Pancreas (tissue), 10 donors: ENCODE data around the gene MOSPD3. TPM values are rescaled to one million over a fixed set of nuclear protein-coding genes. Genes with fewer than 3 reads are reported as not detected.
A peak's percentile ranks its signal among the peaks of the same experiment; 100 is the strongest.

Experiments used
- ATAC-seq, 4 donors: fragments of 200-7000 bp; cut with Tn5 transposase; one replicate each; pipeline versions ENCODE4 v1.8.0 to v1.9.1; 2020; ENCODE audit warnings: mild to moderate bottlenecking in 4 of 4, moderate library complexity in 4 of 4
- DNase-seq, 6 donors: peaks; one replicate each; pipeline ENCODE4 v3.0.0-alpha.2; 2020
- FAIRE-seq: peaks from 2 replicates; lab custom pipeline; 2012; peaks lifted over from hg19 to GRCh38; lab: Jason Lieb, UNC
- H3K27ac ChIP-seq, 4 donors: fragments of 200-600 bp; sonication (generic); 1 replicate in 3 of 4; 2 replicates in 1 of 4; pipeline versions ENCODE4 v1.5.0 to v1.8.0; 2020
- H3K27me3 ChIP-seq, 4 donors: fragments of 200-600 bp; one replicate each; pipeline ENCODE4 v1.8.0; 2021
- H3K36me3 ChIP-seq, 3 donors: fragments of 200-600 bp; sonication (generic) in 1 of 3; one replicate each; pipeline versions ENCODE4 v1.5.0 to v1.8.0; 2020 to 2021
- H3K4me1 ChIP-seq, 3 donors: fragments of 200-600 bp; one replicate each; pipeline ENCODE4 v1.8.0; 2021
- H3K4me3 ChIP-seq, 4 donors: fragments of 200-600 bp; sonication (generic) in 2 of 4; one replicate each; pipeline versions ENCODE4 v1.5.0 to v1.8.0; 2020 to 2021
- H3K9me3 ChIP-seq, 4 donors: fragments of 200-600 bp; one replicate each; pipeline ENCODE4 v1.8.0; 2021
- WGBS, 2 donors: extraction: QIAGEN DNeasy Blood & Tissue Kit; methylation state at CpG; one replicate each; pipeline ENCODE4 v1.1.7; 2013; 5-methylcytosine and 5-hydroxymethylcytosine counted together
- intact Hi-C, 3 donors: fragments of 100-400 bp; cut with DNase I; formaldehyde crosslinking; loops; one replicate each; pipeline versions ENCODE4 v1.11.1 to v1.14.2; 2022
- polyA plus RNA-seq, 2 donors: library from polyadenylated mRNA; stranded (reverse); fragments of 200-250 nt; gene quantifications; one replicate each; pipeline ENCODE4 v1.2.3, GENCODE V29; 2013
- total RNA-seq, 6 donors: library from RNA; stranded (reverse); fragmentation: NEBNext Ultra II Directional in 4 of 6; extraction: Animal tissue kit (Norgen Biotek cat#: 25700) in 4 of 6; gene quantifications; one replicate each; pipeline versions ENCODE4 v1.2.1 to v1.2.4, GENCODE V29; 2021 to 2023
- TF ChIP-seq, protein P1 (sequence below), 4 donors: fragments of 200-600 bp; sonication (generic) in 3 of 4; IDR thresholded peaks; one replicate each; pipeline versions ENCODE4 v1.5.0 to v1.8.0; 2021; ENCODE audit warnings: antibody characterized with exemption in 4 of 4
- donor health status: healthy with polysubstance abuse.
- donor health status: DM: no; HTN: no; CAD: no; lungs with moderate emphysema.
- donor health status: DM: no; HTN: no; CAD: no.
- donor health status: control.
- donor health status: control.
- donor health status: Bipolar disorder and iron deficiency.
- donor health status: DM: yes; HTN: yes; CAD: no.
- donor health status: DM: no; HTN: no; CAD: no.
- donor health status: DM: no; HTN: no; CAD: no.
- donor health status: DM: yes; HTN: yes; CAD: no.

Gene MOSPD3
- total and polyA plus RNA-seq, 8 donors, result 6.8 to 19.7 (median 10.3) TPM

DNA sequence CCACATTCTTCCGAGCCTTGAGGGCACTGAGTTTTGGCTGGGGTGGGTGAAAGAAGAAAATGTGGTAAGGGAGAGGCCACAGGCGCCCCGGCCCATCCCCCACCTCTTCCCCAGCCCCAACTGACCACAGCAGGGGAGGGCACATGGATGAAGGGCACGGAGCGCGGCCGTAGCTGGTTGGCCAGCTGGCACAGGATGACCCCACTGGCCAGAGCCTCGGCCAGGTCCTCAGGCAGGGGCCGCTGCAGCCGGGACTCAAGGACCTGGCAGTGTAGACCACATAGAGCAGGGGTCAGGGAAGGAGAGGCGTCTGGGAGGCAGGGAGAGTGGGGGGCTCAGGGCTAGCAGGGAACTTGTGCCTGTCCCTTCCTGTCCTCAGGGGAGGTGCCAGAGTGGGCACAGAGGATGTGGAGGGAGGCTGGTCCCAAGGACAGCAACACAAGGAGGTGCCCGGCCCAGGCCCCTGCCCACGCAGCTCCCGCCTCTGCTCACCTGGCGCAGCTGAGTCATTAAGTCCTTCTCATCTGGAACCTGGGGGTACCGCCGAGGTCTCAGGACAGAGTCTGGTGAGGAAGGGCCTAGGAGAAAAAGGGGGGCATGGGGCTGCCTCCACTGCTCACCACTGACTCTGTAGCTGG is 36.5 kb upstream of the MOSPD3 start:
- Histone ChIP-seq H3K9me3 (no peaks in the 10 kb centered on the region), H3K4me1 (no peaks in the 10 kb centered on the region), H3K27me3 (no peaks in the 10 kb centered on the region), H3K4me3 (no peak overlapping the region), H3K27ac (no peak overlapping the region), H3K36me3 (peaks cover 7 to 55% (median 24%) of the 10 kb centered on the region in 3 donors)
- WGBS, 2 donors, result 89 to 90% methylated on average over 17 of the region's 17 CpGs
- no peak for ATAC-seq
- FAIRE-seq, result no peak
- peak in 2 of 6 donors; percentile 16 to 69 for DNase-seq
- intact Hi-C loops, result no loop called here
- TF ChIP-seq, protein P1, sequence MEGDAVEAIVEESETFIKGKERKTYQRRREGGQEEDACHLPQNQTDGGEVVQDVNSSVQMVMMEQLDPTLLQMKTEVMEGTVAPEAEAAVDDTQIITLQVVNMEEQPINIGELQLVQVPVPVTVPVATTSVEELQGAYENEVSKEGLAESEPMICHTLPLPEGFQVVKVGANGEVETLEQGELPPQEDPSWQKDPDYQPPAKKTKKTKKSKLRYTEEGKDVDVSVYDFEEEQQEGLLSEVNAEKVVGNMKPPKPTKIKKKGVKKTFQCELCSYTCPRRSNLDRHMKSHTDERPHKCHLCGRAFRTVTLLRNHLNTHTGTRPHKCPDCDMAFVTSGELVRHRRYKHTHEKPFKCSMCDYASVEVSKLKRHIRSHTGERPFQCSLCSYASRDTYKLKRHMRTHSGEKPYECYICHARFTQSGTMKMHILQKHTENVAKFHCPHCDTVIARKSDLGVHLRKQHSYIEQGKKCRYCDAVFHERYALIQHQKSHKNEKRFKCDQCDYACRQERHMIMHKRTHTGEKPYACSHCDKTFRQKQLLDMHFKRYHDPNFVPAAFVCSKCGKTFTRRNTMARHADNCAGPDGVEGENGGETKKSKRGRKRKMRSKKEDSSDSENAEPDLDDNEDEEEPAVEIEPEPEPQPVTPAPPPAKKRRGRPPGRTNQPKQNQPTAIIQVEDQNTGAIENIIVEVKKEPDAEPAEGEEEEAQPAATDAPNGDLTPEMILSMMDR (IDR thresholded peaks at IDR 0.05), result no peak

DNA sequence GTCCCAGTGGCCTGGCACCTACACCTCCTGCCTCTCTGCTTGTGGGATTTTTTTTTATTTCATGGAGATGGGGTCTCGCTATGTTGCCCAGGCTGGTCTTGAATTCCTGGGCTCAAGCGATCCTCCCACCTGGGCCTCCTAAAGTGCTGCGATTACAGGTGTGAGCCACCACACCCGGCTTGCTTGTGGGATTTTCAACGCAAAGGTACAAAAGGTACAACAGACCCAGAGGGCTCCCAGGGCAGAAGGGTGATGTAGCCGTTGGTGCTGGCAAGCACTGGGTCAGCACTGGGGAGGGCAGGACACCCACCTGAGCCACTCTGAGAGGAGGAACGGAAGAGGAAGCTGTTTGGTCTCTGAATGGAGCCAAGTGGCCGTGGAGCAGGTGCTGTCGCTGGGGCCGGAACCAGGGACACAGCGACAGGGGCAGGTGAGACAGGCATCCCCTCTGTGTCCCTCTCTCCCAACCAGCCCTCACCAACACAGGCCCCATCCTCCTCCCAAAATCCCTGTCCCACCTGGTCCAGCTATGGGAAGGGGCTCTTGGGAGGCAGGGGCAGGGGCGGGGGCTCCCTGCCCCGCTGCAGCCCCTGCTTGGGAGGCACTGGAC is 35.9 kb upstream of the MOSPD3 start:
- Histone ChIP-seq H3K9me3 (no peaks in the 10 kb centered on the region), H3K27me3 (no peaks in the 10 kb centered on the region), H3K36me3 (peaks cover 7 to 61% (median 30%) of the 10 kb centered on the region in 3 donors), H3K4me3 (no peak overlapping the region), H3K4me1 (peaks cover 0 to 3% (median 0%) of the 10 kb centered on the region in 3 donors), H3K27ac (no peak overlapping the region)
- ATAC-seq (no peak), DNase-seq (no peak), FAIRE-seq (no peak)
- TF ChIP-seq, protein P1 (IDR thresholded peaks at IDR 0.05), result no peak
- intact Hi-C loops, result no loop called here
- 94 to 95% methylated on average over 13 of the region's 13 CpGs for WGBS, 2 donors

DNA sequence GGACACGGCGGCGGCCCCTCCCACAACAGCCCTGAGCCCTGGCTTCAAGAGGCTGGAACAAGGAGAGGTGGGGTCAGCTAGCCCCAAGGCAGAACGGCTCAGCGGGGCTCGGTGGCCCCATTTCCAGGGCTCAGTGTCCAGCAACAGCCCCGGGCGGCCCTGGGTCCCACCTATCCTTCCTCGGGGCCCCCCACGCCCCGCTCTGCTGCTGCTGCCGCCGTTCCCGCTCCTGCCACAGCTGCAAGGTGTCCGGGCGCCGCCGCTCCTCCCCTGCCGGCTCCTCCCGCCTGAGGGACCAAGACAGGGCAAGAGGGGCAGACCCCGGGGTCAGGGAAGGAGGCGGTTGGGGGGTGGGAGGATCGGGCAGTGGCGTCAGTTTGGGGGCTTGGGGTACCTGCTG is 35.2 kb upstream of the MOSPD3 start:
- Histone ChIP-seq H3K4me3 (no peak overlapping the region), H3K27ac (no peak overlapping the region), H3K36me3 (peaks cover 7 to 66% (median 36%) of the 10 kb centered on the region in 3 donors), H3K4me1 (peaks cover 0 to 9% (median 4%) of the 10 kb centered on the region in 3 donors), H3K27me3 (no peaks in the 10 kb centered on the region), H3K9me3 (no peaks in the 10 kb centered on the region)
- DNase-seq (peak in 3 of 6 donors; percentile 15 to 79 (median 51)), FAIRE-seq (no peak), ATAC-seq (no peak)
- intact Hi-C loops, result no loop called here
- TF ChIP-seq, protein P1 (IDR thresholded peaks at IDR 0.05), result no peak
- WGBS, 2 donors, result 94% methylated on average over 20 to 24 of the region's 24 CpGs

DNA sequence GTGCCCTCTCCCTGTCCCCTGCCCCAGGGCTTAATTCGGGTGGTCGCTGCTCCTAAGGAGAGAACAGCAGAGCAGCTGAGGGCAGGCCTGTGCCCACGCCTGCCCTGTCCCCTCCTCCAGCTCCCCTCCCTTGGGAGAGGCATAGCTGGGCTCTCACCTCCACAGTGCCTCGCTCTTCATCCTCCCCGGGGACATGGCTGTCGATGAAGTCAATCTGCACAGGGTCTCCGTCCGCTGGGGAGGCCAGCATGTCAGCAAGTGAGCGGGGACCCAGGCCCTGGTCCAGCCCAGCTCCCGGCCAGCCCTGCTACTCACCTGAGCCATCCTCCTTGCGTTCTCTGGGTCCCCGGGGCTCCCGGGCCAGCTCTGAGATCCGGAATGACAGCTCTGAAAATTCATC is 34.8 kb upstream of the MOSPD3 start:
- intact Hi-C loops, result no loop called here
- no peak overlapping the region for H3K4me3 ChIP-seq
- FAIRE-seq (no peak), DNase-seq (peak in 1 of 6 donors; percentile 73), ATAC-seq (no peak)
- peaks cover under 1 to 13% (median 8%) of the 10 kb centered on the region in 3 donors for H3K4me1 ChIP-seq
- no peaks in the 10 kb centered on the region for H3K9me3 ChIP-seq
- TF ChIP-seq, protein P1 (IDR thresholded peaks at IDR 0.05), result no peak
- no peak overlapping the region for H3K27ac ChIP-seq
- peaks cover 7 to 66% (median 36%) of the 10 kb centered on the region in 3 donors for H3K36me3 ChIP-seq
- WGBS, 2 donors, result 91 to 98% methylated on average over 14 of the region's 14 CpGs
- no peaks in the 10 kb centered on the region for H3K27me3 ChIP-seq
